Endothelial cell of umbilical vein (primary cell): ENCODE measurements around the gene EFHC2. TPM values are rescaled to one million over a fixed set of nuclear protein-coding genes. Genes with fewer than 3 reads are reported as not detected.

Experiments
- BruUV-seq: library from RNA; stranded (reverse); fragments of 400-500 nt; replicated peaks from 2 replicates; lab custom pipeline; 2021; lab: Mats Ljungman, UMichigan
- CTCF ChIA-PET: fragments of 300-600, 350-600 bp; sonication (Branson Sonifier 250); formaldehyde crosslinking; loops from one replicate; lab custom pipeline; 2021; ENCODE audit warnings: antibody characterized with exemption, inconsistent platforms; lab: Charles Lee
- POLR2A ChIA-PET: fragments of 300-600, 350-600 bp; sonication (Branson Sonifier 250); formaldehyde crosslinking; loops from one replicate; lab custom pipeline; 2021; ENCODE audit warnings: antibody characterized with exemption, inconsistent platforms; lab: Charles Lee
- DNase-seq: peaks from one replicate; pipeline ENCODE4 v3.0.0-alpha.2; 2011; ENCODE audit warnings: low read depth, low spot score
- FAIRE-seq: peaks from 2 replicates; lab custom pipeline; 2011; peaks lifted over from hg19 to GRCh38; lab: Jason Lieb, UNC
- H2AFZ ChIP-seq: 2 replicates; pipeline ENCODE4 v1.6.0; 2012; ENCODE audit warnings: low read depth, low read length, control low read depth, inconsistent platforms
- H3K27ac ChIP-seq: 2 replicates; pipeline ENCODE4 v1.5.1; 2011; ENCODE audit warnings: low read depth, mild to moderate bottlenecking, control low read depth, low read length, moderate library complexity; ENCODE audit not compliant: insufficient read depth
- H3K27me3 ChIP-seq, 2 experiments: 2 replicates each; pipeline versions ENCODE4 v1.6.0 to v1.6.1; 2011; ENCODE audit warnings: low read length in 2 of 2, mixed read lengths in 1 of 2; ENCODE audit not compliant: control insufficient read depth in 2 of 2, insufficient read depth in 2 of 2
- H3K36me3 ChIP-seq, 2 experiments: 2 replicates in 1 of 2; 3 replicates in 1 of 2; pipeline ENCODE4 v1.5.1; 2011; ENCODE audit warnings: low read length in 2 of 2, mild to moderate bottlenecking in 1 of 2, moderate library complexity in 1 of 2; ENCODE audit not compliant: control insufficient read depth in 2 of 2, insufficient read depth in 2 of 2; ENCODE audit errors: extremely low read depth in 1 of 2
- H3K4me1 ChIP-seq: 3 replicates; pipeline ENCODE4 v1.5.1; 2011; ENCODE audit warnings: mild to moderate bottlenecking, low read length; ENCODE audit not compliant: control insufficient read depth, insufficient read depth; ENCODE audit errors: extremely low read depth
- H3K4me2 ChIP-seq: 2 replicates; pipeline ENCODE4 v1.6.1; 2011; ENCODE audit warnings: low read length, control low read depth, mixed read lengths; ENCODE audit not compliant: insufficient read depth
- H3K4me3 ChIP-seq, 3 experiments: fragments of 200-600 bp in 1 of 3; sonication (generic), shearing (Covaris generic) in 1 of 3; replicated peaks in 1 of 3; 2 replicates each; pipeline ENCODE4 v1.5.1; 2011 to 2016; ENCODE audit warnings: control low read depth in 3 of 3, low read length in 3 of 3, mild to moderate bottlenecking in 2 of 3, inconsistent platforms in 1 of 3, low read depth in 1 of 3, moderate library complexity in 1 of 3; ENCODE audit not compliant: insufficient read depth in 1 of 3
- H3K79me2 ChIP-seq: 2 replicates; pipeline ENCODE4 v1.6.0; 2012; ENCODE audit warnings: low read length, inconsistent platforms; ENCODE audit not compliant: control insufficient read depth, insufficient read depth
- H3K9ac ChIP-seq: replicated peaks from 2 replicates; pipeline ENCODE3; 2011; ENCODE audit warnings: low read length, control low read depth; ENCODE audit not compliant: insufficient read depth; ENCODE audit errors: extremely low read depth
- H3K9me1 ChIP-seq: replicated peaks from 3 replicates; pipeline ENCODE4 v1.6.0; 2011; ENCODE audit warnings: mild to moderate bottlenecking, low read length; ENCODE audit not compliant: control insufficient read depth, insufficient read depth; ENCODE audit errors: extremely low read depth
- H3K9me3 ChIP-seq: replicated peaks from 2 replicates; pipeline ENCODE4 v1.5.1; 2012; ENCODE audit warnings: low read length, inconsistent platforms; ENCODE audit not compliant: control insufficient read depth, insufficient read depth
- H4K20me1 ChIP-seq: replicated peaks from 2 replicates; pipeline ENCODE3; 2011; ENCODE audit warnings: mild to moderate bottlenecking, low read length; ENCODE audit not compliant: control insufficient read depth, insufficient read depth; ENCODE audit errors: extremely low read depth
- CTCF ChIP-seq, 2 donors: IDR thresholded peaks; 1 replicate in 1 of 2; 2 replicates in 1 of 2; pipeline ENCODE4 v1.5.1; 2011; ENCODE audit warnings: low read length in 2 of 2, mild to moderate bottlenecking in 2 of 2, moderate library complexity in 2 of 2, control low read depth in 1 of 2, inconsistent platforms in 1 of 2, low read depth in 1 of 2; ENCODE audit not compliant: insufficient read depth in 1 of 2; ENCODE audit errors: extremely low read depth in 1 of 2
- EZH2 ChIP-seq: IDR thresholded peaks from 2 replicates; pipeline ENCODE4 v1.6.1; 2012; ENCODE audit warnings: borderline replicate concordance, low read depth, mild to moderate bottlenecking, moderate library complexity, low read length, inconsistent platforms; ENCODE audit not compliant: severe bottlenecking
- FOS ChIP-seq: IDR thresholded peaks from 2 replicates; pipeline ENCODE4 v1.6.1; 2011; ENCODE audit warnings: mild to moderate bottlenecking, low read length, moderate library complexity, borderline replicate concordance; ENCODE audit not compliant: insufficient read depth
- GATA2 ChIP-seq: IDR thresholded peaks from 2 replicates; pipeline ENCODE4 v1.7.0; 2011; ENCODE audit warnings: low read depth, mild to moderate bottlenecking, moderate library complexity, mixed read lengths, low read length; ENCODE audit not compliant: insufficient read length, insufficient read depth
- JUN ChIP-seq: IDR thresholded peaks from 2 replicates; pipeline ENCODE4 v1.6.1; 2011; ENCODE audit warnings: borderline replicate concordance, low read depth; ENCODE audit not compliant: insufficient read length, insufficient read depth
- MAX ChIP-seq: IDR thresholded peaks from 2 replicates; pipeline ENCODE4 v1.6.1; 2011; ENCODE audit not compliant: insufficient read depth, insufficient read length
- MYC ChIP-seq: IDR thresholded peaks from one replicate; pipeline ENCODE4 v1.6.1; 2011; ENCODE audit warnings: mild to moderate bottlenecking, low read depth, low read length
- POLR2A ChIP-seq: IDR thresholded peaks from 2 replicates; pipeline ENCODE4 v1.6.1; 2012; ENCODE audit warnings: low read depth, mild to moderate bottlenecking, control low read depth, low read length
- POLR2AphosphoS5 ChIP-seq: IDR thresholded peaks from 2 replicates; pipeline ENCODE4 v1.6.1; 2012; ENCODE audit warnings: low read depth, mild to moderate bottlenecking, control low read depth, low read length, moderate library complexity; ENCODE audit not compliant: insufficient read depth
- dilution Hi-C: fragments of 300-500 bp; cut with MboI; formaldehyde crosslinking; loops from one replicate; pipeline ENCODE4 v1.15.0; 2019; ENCODE audit warnings: low sequenced_read_pairs; ENCODE audit not compliant: extremely low pct_ligation_motif_present
- intact Hi-C: fragments of 100-400 bp; cut with micrococcal nuclease; formaldehyde crosslinking; loops from one replicate; pipeline ENCODE4 v1.10.0; 2022
- polyA plus RNA-seq, 4 experiments: library from polyadenylated mRNA; depleted of rRNA in 3 of 4; stranded (reverse) in 3 of 4; unstranded in 1 of 4; fragments of >200 nt; gene quantifications; 2 replicates each; pipeline versions ENCODE4 v1.2.1 to v1.2.3, GENCODE V29; 2011 to 2012; ENCODE audit warnings: missing spikeins in 1 of 4
- total RNA-seq: library from RNA; stranded (reverse); gene quantifications from 2 replicates; pipeline ENCODE4 v1.2.3, GENCODE V29; 2021

EFHC2 gene
- total and polyA plus RNA-seq, 2 donors (not counting 3 experiments of a cell fraction or from before 2014, with no cell fraction given): not detected

- DNase-seq (no peak), FAIRE-seq (no peak)
- ChIA-PET CTCF (no interaction called here), POLR2A (no interaction called here)
- BruUV-seq: no TSS peak
- Histone ChIP-seq H2AFZ (no peak overlapping the region), H3K4me3 (no peak overlapping the region), H4K20me1 (no peaks in the 10 kb centered on the region), H3K9ac (no peak overlapping the region), H3K4me2 (no peak overlapping the region), H3K4me1 (no peaks in the 10 kb centered on the region), H3K79me2 (no peaks in the 10 kb centered on the region), H3K9me1 (no peaks in the 10 kb centered on the region), H3K36me3 (no peaks in the 10 kb centered on the region), H3K27ac (no peak overlapping the region), H3K27me3 (no peaks in the 10 kb centered on the region), H3K9me3 (no peaks in the 10 kb centered on the region)
- TF ChIP-seq MAX: no peak
- TF ChIP-seq JUN: no peak
- TF ChIP-seq POLR2A: no peak
- TF ChIP-seq POLR2AphosphoS5: no peak
- no peak for TF ChIP-seq EZH2
- no peak for TF ChIP-seq MYC
- no peak for TF ChIP-seq FOS
- no peak for TF ChIP-seq GATA2
- no peak for TF ChIP-seq CTCF (IDR thresholded peaks at IDR 0.05; ENCODE audit: extremely low read depth in 1 of 2, insufficient read depth in 1 of 2, low read depth in 1 of 2, low read length in 2 of 2)
- intact Hi-C loops (no loop called here), dilution Hi-C loops (no loop called here)
Measured at GRCh38 chrX:44332437-44332836, 11.0 kb downstream of the EFHC2 start.
